ENCODE measurements around the gene AP1B1. TPM values are rescaled to one million over a fixed set of nuclear protein-coding genes. Genes with fewer than 3 reads are reported as not detected.
A peak's percentile ranks its signal among the peaks of the same experiment; 100 is the strongest.

AP1B1 gene
- total and polyA plus RNA-seq, 7 donors: 33.1 to 83.2 (median 43.6) TPM

- peaks cover 19 to 40% (median 30%) of the 10 kb centered on the region in 4 donors for H3K36me3 ChIP-seq
- H3K4me1 ChIP-seq: peaks cover 0 to 31% (median 13%) of the 10 kb centered on the region in 4 donors
- H3K9me3 ChIP-seq: no peaks in the 10 kb centered on the region
- 27 to 61% methylated on average over 13 of the region's 13 CpGs for WGBS, 2 donors
- TF ChIP-seq POLR2AphosphoS5 (IDR thresholded peaks at IDR 0.05): no peak
- no peak for TF ChIP-seq CTCF (IDR thresholded peaks at IDR 0.05)
- TF ChIP-seq EP300 (IDR thresholded peaks at IDR 0.05): no peak
- no peak for TF ChIP-seq POLR2A (IDR thresholded peaks at IDR 0.05)
- H3K27ac ChIP-seq: peak overlapping the region in 3 of 4 donors; percentile 2 to 55 (median 34)
- H3K4me3 ChIP-seq: no peak overlapping the region
- intact Hi-C loops (cut with DNase I): no loop called here
- no peak for DNase-seq
- no peaks in the 10 kb centered on the region for H3K27me3 ChIP-seq
Measured at GRCh38 chr22:29302681-29303465, 85.5 kb downstream of the AP1B1 start.

DNA sequence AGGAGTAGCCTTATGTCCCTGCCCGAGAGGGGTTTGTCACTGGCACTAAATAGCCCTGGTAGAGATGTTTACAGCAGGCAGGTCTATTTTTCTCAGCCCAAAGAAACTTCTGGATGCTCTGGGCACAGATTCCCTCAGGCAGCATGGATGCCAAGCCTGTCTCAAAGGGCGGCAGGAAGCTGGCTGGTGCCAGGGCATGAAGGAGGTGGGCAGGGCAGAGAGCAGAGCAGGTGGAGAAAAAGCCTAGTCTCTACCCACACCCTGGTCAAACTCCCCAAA lies 86.0 kb downstream of the AP1B1 start:
- Histone ChIP-seq H3K27me3 (no peaks in the 10 kb centered on the region), H3K36me3 (peaks cover 24 to 45% (median 36%) of the 10 kb centered on the region in 4 donors), H3K4me1 (peaks cover 0 to 26% (median 8%) of the 10 kb centered on the region in 4 donors), H3K9me3 (no peaks in the 10 kb centered on the region), H3K27ac (peak overlapping the region in 2 of 4 donors; percentile 34 to 55), H3K4me3 (no peak overlapping the region)
- WGBS, 2 donors: 25 to 64% methylated on average over 2 of the region's 2 CpGs
- TF ChIP-seq POLR2AphosphoS5 (IDR thresholded peaks at IDR 0.05): no peak
- TF ChIP-seq EP300 (IDR thresholded peaks at IDR 0.05): no peak
- TF ChIP-seq CTCF (IDR thresholded peaks at IDR 0.05): no peak
- no peak for TF ChIP-seq POLR2A (IDR thresholded peaks at IDR 0.05)
- intact Hi-C loops (cut with DNase I): no loop called here
- DNase-seq: no peak

GRCh38 chr22:29301716-29302401 lies 86.5 kb downstream of the AP1B1 start:
- Histone ChIP-seq H3K27me3 (no peaks in the 10 kb centered on the region), H3K9me3 (no peaks in the 10 kb centered on the region), H3K4me1 (peaks cover 0 to 25% (median 8%) of the 10 kb centered on the region in 4 donors), H3K27ac (peak overlapping the region in 1 of 4 donors; percentile 55), H3K36me3 (peaks cover 29 to 50% (median 40%) of the 10 kb centered on the region in 4 donors), H3K4me3 (no peak overlapping the region)
- intact Hi-C loops (cut with DNase I): no loop called here
- DNase-seq: no peak
- WGBS, 2 donors: 85 to 94% methylated on average over 17 of the region's 17 CpGs
- no peak for TF ChIP-seq POLR2A (IDR thresholded peaks at IDR 0.05)
- TF ChIP-seq EP300 (IDR thresholded peaks at IDR 0.05): no peak
- no peak for TF ChIP-seq CTCF (IDR thresholded peaks at IDR 0.05)
- TF ChIP-seq POLR2AphosphoS5 (IDR thresholded peaks at IDR 0.05): peak in 1 of 4 donors; percentile 28

DNA sequence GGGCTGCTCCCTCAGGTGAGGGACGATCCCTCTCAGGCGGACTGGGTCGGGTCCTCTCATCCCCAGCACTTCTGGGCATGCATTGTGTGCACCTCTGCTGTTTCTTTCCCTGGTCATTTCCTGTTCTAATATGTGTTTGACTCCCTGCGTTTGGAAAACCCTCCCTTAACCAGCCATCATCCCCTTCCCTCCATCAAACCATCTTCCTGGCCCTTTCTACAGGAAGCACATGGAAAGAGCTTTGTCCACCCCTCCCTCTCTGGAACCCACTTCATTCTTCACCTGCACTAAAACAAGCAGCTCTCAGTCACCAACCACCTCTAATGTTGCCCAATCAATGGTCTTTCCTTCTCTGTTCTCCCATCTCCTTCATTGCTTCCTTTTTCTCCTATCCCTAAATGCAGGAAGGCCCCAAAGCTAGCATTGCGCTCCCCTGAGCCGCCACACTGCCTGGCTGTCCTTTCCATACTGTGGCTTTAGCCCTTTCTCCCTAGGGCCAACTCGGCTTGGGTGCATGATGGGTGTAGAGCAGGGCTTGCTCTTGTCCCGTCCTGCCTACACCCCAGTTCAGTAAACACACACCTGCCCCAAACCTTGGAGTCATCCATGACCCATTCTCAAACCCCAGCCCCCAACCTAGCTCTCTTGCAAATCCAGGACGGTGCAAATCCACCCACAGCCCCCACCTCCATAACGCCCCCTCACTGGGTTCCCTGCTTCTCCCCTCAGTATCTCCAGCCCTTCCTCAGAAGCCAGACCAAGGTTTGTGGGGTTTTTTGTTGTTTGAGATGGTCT lies 87.4 kb downstream of the AP1B1 start:
- Histone ChIP-seq H3K27ac (peak overlapping the region in 1 of 4 donors; percentile 2), H3K36me3 (peaks cover 37 to 59% (median 49%) of the 10 kb centered on the region in 4 donors), H3K9me3 (no peaks in the 10 kb centered on the region), H3K4me3 (no peak overlapping the region), H3K4me1 (peaks cover 0 to 18% (median 8%) of the 10 kb centered on the region in 4 donors), H3K27me3 (no peaks in the 10 kb centered on the region)
- DNase-seq: no peak
- TF ChIP-seq CTCF (IDR thresholded peaks at IDR 0.05) (no peak), POLR2AphosphoS5 (IDR thresholded peaks at IDR 0.05) (peak in 1 of 4 donors; percentile 30)
- WGBS, 2 donors: 76 to 82% methylated on average over 10 of the region's 10 CpGs
- intact Hi-C loops (cut with DNase I): no loop called here
